Fibroblast of peridontal ligament (primary cell): ENCODE measurements around the gene DLST.
A peak's percentile ranks its signal among the peaks of the same experiment; 100 is the strongest.
"Not testable (repeated sequence)": the region's sequence is repeated elsewhere in the genome, so short reads cannot be mapped to it uniquely, and the experiment has no call there.

Source experiments
- DNase-seq: peaks from one replicate; pipeline ENCODE4 v3.0.0-alpha.2; 2010; ENCODE audit errors: extremely low read depth

Gene DLST

GRCh38 chr14:74917646-74918081 lies 35.9 kb downstream of the DLST start:
- no peak for DNase-seq

- no peak for DNase-seq
These were observed 36.7 kb downstream of the DLST start for GRCh38 chr14:74918380-74918779.

DNA sequence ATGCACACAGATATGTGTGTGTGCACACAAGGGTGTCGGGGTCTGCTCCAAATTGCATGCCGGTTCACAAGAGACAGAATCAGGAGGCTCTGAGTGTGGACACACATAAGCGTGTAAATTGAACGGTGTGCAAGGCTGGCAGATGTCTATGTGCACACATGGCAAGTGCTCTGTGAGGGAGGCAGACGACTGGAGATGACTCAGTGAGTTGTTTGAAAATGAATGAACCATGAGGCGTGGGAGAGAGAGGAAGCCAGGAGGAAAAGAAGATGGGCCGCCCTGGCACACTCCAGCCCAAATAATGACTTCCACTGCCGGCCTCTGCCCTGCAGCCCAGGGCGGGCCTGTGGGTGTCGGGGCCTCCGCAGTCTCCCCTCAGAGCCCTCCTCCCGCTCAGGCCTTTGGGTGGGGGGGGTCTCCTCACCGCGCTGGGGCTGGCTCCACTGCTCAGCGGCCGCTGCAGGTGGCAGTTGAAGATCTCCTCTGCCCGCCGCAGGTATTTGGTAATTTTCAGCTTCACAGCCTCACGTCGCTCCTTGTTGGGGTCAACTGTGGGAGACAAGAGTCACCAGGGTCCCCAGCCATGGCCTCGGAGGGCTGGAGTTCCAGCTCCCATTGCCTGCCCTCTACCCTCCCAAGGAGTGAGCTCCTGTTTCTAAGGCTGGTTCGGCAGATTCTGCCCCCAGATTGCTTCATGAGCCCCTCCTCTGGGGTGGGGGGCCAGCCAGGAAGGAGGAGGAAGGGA lies 37.9 kb downstream of the DLST start:
- peak; percentile 24 for DNase-seq

DNA sequence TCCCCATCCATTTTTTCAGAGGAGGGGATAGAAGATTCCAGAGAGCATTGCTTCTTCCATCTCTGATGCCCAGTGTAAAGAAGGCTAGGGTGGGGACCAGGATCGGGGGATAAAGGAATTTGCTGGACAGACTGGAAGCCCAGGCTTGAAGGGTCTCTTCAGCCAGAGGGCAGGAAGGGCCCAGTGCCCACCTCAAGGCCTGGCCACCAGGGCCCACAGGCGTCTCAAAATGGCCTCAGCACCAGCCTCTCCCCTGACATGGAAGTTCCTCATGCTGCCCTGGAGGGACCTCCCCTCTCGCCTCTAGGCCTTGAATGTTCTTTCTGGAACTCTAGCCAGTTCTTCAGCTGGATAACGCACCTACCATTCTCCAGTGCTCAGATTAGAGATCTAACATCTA lies 38.6 kb downstream of the DLST start:
- DNase-seq = no peak

DNA sequence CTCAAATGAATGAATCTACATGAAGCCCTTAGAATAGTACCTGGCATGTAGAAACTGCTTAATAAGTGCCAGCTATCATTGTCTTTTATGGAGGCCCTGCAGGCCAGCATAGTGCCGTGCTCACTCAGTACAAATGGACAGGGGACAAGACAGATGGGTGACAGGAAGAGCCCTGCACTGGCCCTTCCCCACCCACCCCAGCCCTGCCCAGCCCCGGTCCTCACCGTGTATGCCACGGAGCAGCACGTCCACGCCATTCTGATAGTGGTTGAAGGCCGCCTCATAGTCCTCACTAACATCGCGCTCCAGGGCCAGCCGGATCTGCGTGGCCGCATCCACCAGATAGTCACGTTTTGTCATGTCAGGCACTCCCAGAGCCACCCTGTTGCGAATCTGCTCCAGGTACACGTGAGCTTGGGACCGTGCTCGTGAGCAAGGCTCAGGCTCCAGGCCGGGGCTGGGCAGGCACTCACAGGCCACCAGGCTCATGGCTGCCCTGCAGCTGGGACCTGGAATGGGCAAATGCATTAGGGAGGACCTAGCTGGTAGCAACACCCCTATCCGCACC lies 39.4 kb downstream of the DLST start:
- no peak for DNase-seq

- no peak for DNase-seq
These were observed 40.5 kb downstream of the DLST start for GRCh38 chr14:74921987-74922751.

DNA sequence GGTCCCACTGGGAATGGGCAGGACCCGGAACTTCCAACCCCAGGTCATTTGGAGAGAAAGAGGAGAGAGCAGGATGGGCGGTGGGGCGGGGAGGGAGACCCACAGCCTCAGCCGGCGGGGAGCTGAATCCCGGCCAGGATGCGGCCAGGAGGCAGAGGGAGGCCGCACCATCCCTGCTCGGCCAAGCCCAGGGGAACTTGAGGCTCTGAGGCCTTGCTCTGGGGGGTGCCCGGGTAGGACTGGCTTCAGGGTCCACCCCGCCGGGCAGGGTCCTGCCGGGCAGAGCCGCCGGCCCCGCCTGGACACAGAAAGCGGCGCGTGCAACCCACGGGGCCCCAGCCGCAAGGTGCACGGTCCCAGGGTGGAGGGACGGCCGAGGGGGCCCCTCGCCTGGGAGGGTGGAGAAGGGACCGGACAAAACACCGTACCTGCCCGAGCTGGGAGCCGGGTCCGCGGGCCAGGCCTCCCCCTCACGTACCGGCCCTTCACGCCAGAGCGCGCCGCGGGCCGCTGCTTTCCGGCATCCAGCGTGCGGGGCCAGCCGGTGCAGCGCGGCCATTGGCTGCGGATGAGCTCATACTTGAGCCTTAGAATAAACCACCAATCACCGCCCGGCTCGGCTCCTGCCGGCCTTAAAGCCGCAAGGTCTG lies 41.2 kb downstream of the DLST start, which contains the start of gene RPS6KL1:
Gene RPS6KL1, minus strand, starts transcription at position 509 of the 650 bp plus-strand sequence. CDS start 1,719 bp downstream, outside the sequence.
- DNase-seq = peak; percentile 57

- no peak for DNase-seq
These were observed 42.3 kb downstream of the DLST start for GRCh38 chr14:74924061-74924460.

DNA sequence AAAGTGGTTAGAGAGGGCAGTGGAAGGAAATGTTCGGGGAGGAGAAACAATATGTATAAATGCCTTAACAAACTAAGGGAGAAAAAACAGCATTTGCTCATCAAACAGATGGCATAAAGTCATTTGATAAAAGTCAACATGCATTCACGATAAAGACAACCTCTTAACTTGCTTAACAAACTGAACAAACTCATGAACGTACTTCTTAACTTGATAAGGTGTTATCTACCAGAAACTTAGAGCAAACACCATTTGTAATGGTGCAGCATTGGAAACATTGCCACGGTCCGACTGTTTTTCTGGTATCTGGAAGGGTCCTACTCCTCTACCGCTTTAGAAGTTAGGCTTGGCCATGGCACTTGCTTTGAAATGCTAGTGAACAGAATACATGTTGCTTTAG lies 45.5 kb downstream of the DLST start:
- no peak for DNase-seq

DNA sequence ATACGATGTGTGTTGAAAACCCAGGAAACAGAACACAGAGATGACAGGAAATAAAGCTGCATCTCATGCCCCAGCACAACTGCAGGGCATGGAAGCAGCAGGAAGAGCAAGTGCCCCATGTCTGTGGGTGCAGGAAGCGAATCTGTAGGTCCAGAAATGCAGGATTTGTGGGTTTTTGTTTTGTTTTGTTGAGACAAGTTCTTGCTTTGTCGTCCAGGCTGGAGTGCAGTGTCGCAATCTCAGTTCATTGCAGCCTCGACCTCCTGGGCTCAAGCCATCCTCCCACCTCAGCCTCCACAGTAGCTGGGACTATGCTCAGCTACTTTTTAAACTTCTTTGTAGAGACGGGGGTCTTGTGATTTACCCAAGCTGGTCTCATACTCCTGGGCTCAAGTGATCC lies 47.5 kb downstream of the DLST start:
- no peak for DNase-seq

DNA sequence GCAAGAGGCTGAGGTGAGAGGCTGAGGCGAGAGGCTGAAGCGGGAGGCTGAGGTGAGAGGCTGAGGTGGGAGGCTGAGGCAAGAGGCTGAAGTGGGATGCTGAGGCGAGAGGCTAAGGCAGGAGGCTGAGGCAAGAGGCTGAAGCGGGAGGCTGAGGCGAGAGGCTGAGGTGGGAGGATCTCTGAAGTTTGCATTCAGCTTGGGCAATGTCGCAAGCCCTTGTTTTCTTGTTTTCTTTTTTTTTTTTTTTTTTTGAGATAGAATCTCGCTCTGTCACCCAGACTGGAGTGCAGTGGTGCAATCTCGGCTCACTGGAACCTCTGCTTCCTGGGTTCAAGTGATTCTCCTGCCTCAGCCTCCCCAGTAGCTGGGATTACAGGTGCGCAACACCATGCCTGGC lies 50.0 kb downstream of the DLST start:
- DNase-seq = not testable (repeated sequence)

GRCh38 chr14:74932401-74932901 lies 50.7 kb downstream of the DLST start:
- DNase-seq = peak; percentile 45

DNA sequence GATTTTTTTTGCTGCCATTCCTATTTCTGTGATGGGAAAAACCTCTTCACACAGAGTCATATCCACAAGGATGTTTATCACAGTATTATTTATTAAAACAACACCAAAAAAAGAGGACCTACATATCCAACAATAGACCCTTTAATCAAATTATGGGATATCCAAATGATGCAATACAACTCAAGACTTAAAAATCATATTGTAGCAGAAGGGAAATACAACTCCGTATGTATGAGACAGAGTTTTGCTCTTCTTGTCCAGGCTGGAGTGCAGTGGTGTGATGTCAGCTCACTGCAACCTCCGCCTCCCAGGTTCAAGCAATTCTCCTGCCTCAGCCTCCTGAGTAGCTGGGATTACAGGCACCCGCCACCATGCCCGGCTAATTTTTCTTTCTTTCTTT lies 51.2 kb downstream of the DLST start:
- not testable (repeated sequence) for DNase-seq

- peak; percentile 38 for DNase-seq
These were observed 52.3 kb downstream of the DLST start for GRCh38 chr14:74934041-74934440.

DNA sequence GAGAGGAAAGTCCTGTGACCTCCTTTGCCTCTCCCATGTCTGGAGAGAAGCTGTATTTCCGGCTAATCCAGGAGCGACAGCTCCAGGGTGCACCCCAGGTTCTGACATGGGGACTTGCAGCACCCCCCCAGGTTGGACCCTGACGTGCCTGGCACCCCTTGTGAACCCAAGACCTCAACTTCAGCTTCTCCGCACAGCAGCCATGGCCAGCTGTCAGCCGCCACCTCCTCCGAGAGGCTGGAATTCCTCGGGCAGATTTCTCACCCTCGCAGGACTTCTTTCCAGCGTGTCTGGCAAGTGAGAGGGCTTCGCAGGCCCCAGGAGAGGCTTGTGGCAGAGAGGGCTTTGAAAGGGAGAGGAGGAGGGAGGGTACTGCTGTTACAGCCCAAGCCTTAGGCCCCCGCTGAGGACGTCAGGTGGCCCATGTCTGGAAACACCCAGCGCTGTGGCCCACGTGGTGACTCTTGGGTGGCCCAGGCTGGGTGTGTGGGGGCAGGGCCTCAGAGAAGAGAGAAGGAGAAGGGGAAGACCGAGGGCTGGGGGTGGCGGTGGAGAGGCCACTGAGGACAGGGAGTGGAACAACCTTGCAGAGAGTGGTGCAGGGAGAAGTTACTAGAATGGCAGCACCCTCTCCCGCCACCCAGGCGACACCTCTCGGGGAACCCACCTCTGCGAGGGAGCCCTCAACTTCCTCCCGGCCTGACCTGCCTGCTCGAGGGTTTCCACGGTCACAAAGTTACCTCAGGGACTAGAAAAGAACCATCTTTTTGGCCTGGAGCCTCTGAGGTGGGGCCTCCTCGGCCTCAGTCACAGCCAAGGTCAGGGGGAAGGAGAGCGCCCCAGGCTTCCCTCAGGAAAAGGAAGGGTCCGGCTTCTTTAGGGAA lies 53.0 kb downstream of the DLST start:
- DNase-seq = no peak

DNA sequence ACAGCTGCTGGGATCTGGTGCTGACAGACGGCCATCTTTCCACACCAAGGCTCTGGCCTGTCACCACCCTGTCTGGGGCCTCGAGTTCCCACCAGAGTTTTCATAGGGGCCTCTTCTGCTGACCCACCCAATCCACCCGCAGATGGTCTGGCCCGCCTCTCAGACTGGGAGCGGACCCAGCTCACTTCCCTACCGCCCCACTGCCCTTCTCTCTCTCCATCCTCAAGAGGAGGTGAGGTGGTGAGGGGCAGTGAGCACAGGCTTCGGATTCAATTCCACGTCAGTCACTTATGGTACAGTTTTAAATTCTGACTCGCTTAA lies 53.6 kb downstream of the DLST start:
- DNase-seq = no peak

- DNase-seq = no peak
These were observed 54.4 kb downstream of the DLST start for GRCh38 chr14:74936151-74936550.

DNA sequence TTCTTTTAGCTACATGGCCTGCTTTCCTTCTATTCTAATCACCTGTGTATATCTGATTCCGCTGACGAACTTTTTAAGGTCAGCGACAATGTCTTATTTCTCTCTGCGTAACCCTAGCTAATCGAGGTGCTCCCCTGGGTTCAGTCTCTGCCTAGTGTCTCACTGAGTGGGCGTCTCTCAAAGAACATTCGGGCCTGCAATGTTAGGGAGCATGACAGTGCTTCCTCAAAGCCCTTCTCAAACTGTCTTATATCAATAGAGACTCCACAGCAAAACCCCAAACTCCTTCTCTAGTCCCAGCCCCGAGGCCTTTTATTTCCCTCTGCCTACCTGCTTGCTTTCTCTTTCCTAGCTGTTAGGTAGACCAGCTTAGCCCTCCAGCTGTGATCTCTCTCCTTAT lies 55.0 kb downstream of the DLST start:
- no peak for DNase-seq

GRCh38 chr14:74937171-74937570 lies 55.5 kb downstream of the DLST start:
- no peak for DNase-seq

DNA sequence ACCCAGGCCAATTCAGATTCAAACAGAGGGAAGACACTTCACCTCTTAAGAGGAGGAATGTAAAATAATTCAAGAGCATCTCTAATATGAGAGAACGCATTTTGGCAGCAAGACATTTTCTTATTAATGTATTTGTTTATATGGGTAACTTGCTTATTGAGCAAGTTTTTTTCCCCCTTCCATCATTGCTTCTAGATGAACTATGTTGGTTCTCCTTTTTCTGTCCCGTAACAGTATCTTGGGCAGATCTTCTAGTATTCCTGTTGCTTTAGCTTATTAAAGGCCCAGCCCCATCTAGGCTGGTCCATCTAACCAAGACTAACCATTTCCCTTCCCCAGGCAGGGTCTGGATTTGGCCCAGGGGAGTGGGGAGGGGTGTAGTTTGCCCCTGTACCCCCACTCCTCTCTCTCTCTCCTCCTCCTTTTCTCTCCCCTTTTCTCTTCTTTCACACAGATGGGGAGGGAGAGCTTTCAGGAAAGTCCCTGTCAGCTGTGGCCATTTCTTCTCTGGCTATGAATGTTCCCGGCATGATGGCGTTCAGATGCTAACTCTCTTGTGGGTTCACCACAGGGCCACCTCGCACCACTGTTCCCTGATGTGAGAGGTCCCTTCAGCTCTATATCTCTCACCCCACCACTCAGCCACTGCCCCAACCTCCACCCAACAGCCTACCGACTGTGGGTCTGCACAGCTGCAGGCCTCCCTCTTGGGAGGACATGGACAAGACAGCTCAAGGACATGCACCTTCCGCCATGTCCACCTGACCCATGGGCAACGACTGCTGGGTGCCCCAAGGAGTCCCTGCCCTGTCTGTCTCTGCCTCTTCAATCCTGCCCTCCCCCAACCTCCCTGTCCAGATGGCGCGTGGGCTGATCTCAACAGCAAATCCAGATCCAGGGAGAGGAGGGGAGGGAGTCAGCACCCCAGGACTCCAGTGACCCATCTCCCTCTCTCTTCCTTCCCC lies 57.1 kb downstream of the DLST start:
- no peak for DNase-seq
